ENCODE data around the gene LARGE1. TPM values are rescaled to one million over a fixed set of nuclear protein-coding genes. Genes with fewer than 3 reads are reported as not detected.

The LARGE1 gene
- total and polyA plus RNA-seq, 9 of the 15 experiments (the other 6 are each of a cell fraction or from before 2014, with no cell fraction given) = 0.01 to 0.66 (median 0.14) TPM; not detected in 2

GRCh38 chr22:33812360-33812977 is 107.8 kb downstream of the LARGE1 start:
- H3K27me3 ChIP-seq (ENCODE audit: control insufficient read depth in 2 of 2, insufficient read depth in 2 of 2, low read length in 2 of 2) = no peaks in the 10 kb centered on the region
- H3K9ac ChIP-seq (ENCODE audit: insufficient read depth in 1 of 2, low read depth in 2 of 2, low read length in 2 of 2) = no peak overlapping the region
- ChIA-PET CTCF (ENCODE audit: low intra/inter-chr PET ratio) (no interaction called here), POLR2A (no interaction called here)
- H3K9me3 ChIP-seq (replicated peaks; ENCODE audit: control insufficient read depth, insufficient read depth, low read depth, low read length) = no peaks in the 10 kb centered on the region
- no peak for ATAC-seq
- H3K9me1 ChIP-seq (ENCODE audit: control insufficient read depth, insufficient read depth, low read length) = no peaks in the 10 kb centered on the region
- no peaks in the 10 kb centered on the region for H4K20me1 ChIP-seq (replicated peaks; ENCODE audit: control insufficient read depth, insufficient read depth, low read length)
- H3K27ac ChIP-seq (ENCODE audit: extremely low read depth, low read depth, low read length) = no peak overlapping the region
- no TSS peak for BruUV-seq (replicated peaks)
- TF ChIP-seq GTF2B (IDR thresholded peaks at IDR 0.05; ENCODE audit: extremely low read depth, insufficient read length) (no peak), CEBPB (tag; IDR thresholded peaks at IDR 0.05) (no peak), ARHGAP35 (IDR thresholded peaks at IDR 0.05; ENCODE audit: partially characterized antibody) (no peak), ARID1B (IDR thresholded peaks at IDR 0.05) (no peak), POLR2A (conservative IDR thresholded peaks at IDR 0.05) (no peak), ZNF217 (CRISPR knock-in tag; IDR thresholded peaks at IDR 0.05) (no peak), MEIS2 (IDR thresholded peaks at IDR 0.05; ENCODE audit: partially characterized antibody) (no peak), CAMTA2 (CRISPR knock-in tag; conservative IDR thresholded peaks at IDR 0.05) (no peak), ELF1 (tag; IDR thresholded peaks at IDR 0.05) (no peak)
- no peak overlapping the region for H3K4me2 ChIP-seq (ENCODE audit: insufficient read depth, low read length)
- no peak overlapping the region for H3K4me3 ChIP-seq
- no peak for DNase-seq (ENCODE audit: extremely low read depth in 1 of 4, low spot score in 3 of 4)
- WGBS (ENCODE audit: insufficient coverage, low coverage, missing lambda C conversion rate) = 3% methylated on average over 5 of the region's 7 CpGs
- H3K79me2 ChIP-seq (ENCODE audit: control insufficient read depth, insufficient read depth, low read length) = no peaks in the 10 kb centered on the region
- no peaks in the 10 kb centered on the region for H3K4me1 ChIP-seq (replicated peaks in 1 of 2; ENCODE audit: control insufficient read depth in 2 of 2, insufficient read depth in 2 of 2, low read length in 2 of 2)
- intact Hi-C loops (cut with micrococcal nuclease) (no loop called here), in situ Hi-C loops (cut with MboI) (no loop called here)
- no peak for FAIRE-seq
- H2AFZ ChIP-seq (ENCODE audit: low read depth, low read length) = no peak overlapping the region
- H3K36me3 ChIP-seq (ENCODE audit: control insufficient read depth, insufficient read depth, low read length) = no peaks in the 10 kb centered on the region

All from K562 (cell line).